ENCODE measurements around the gene IL16.

DNA sequence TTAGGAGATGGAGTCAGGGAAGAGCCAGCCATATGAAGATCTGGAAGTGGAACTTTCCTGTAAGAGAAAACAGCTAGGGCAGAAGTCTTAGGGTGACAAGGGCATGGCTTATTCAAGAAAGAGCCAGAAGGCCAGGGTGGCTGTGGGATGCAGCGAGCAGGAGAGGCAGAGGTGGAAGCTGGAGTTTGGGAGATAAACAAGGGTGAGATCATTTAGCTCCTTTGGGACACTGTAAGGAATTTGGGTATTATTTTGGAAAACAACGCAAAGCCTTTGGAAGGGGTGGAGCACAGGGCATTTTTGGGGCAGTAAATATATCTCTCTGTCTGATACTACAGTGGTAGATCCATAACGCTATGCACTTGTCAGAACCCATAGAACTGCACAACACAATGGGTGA lies 5.0 kb upstream of the IL16 start:
- no peak for TF ChIP-seq REST (IDR thresholded peaks at IDR 0.05; ENCODE audit: insufficient replicate concordance, low read depth)
- no peak for TF ChIP-seq CTCF (IDR thresholded peaks at IDR 0.05; ENCODE audit: insufficient read depth, low read length)
- TF ChIP-seq POLR2AphosphoS5 (IDR thresholded peaks at IDR 0.05; ENCODE audit: low read depth): no peak
- TF ChIP-seq GABPA (IDR thresholded peaks at IDR 0.05; ENCODE audit: low read depth): no peak
- TF ChIP-seq SPI1 (IDR thresholded peaks at IDR 0.05; ENCODE audit: borderline replicate concordance, low read depth): no peak

All from HL-60 (cell line).